ENCODE data around the gene BGN. TPM values are rescaled to one million over a fixed set of nuclear protein-coding genes. Genes with fewer than 3 reads are reported as not detected.

Gene BGN
- total and polyA plus RNA-seq, 2 donors from 2014 or later, result 164 to 288 TPM

DNA sequence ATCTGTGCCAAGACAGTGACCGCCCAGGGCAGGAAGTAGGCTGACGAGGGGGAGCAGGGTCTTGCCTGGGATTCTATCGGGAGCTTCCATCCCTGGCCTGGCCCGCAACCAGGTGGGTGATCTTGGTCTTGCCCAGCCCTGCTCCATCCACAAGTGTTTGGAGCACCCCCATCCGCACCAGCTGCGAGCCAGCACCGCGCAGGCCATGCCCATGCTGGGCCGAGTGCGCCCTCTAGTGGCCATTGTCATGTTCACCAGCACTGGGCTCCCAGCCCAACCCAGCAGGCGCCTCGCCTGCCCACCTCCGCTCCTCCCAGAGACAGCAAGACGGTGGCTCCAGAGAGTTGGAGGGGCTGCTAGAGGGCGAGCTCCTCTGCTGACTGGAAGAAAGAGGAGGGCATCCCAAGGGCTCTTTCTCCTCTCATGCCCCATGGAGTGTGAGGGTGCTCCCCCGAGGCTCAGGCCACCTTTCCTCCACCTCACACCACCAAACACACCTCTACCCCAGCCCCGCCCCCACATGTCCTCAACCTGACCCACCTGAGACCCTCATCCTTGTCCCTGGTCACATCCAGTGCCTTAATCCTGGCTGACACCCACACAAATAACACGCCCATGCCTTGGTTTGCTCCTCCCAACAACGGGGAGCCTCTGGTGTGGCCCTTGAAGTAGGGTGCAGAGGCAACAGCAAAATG is 12.9 kb downstream of the BGN start:
- intact Hi-C loops (cut with DNase I), result no loop called here
- DNase-seq (peak; percentile 78 to 92 (median 85)), FAIRE-seq (no peak)
- H3K4me3 ChIP-seq (ENCODE audit: low read length in 3 of 3), result no peak overlapping the region
- H3K27me3 ChIP-seq (ENCODE audit: control insufficient read depth, insufficient read depth, low read length), result no peaks in the 10 kb centered on the region
- no peaks in the 10 kb centered on the region for H3K36me3 ChIP-seq (ENCODE audit: control insufficient read depth in 2 of 3, insufficient read depth in 3 of 3, low read length in 3 of 3)
- no peaks in the 10 kb centered on the region for H3K9me3 ChIP-seq (ENCODE audit: control insufficient read depth in 2 of 3, insufficient read depth in 1 of 3, low read length in 3 of 3)
- TF ChIP-seq, protein P1, sequence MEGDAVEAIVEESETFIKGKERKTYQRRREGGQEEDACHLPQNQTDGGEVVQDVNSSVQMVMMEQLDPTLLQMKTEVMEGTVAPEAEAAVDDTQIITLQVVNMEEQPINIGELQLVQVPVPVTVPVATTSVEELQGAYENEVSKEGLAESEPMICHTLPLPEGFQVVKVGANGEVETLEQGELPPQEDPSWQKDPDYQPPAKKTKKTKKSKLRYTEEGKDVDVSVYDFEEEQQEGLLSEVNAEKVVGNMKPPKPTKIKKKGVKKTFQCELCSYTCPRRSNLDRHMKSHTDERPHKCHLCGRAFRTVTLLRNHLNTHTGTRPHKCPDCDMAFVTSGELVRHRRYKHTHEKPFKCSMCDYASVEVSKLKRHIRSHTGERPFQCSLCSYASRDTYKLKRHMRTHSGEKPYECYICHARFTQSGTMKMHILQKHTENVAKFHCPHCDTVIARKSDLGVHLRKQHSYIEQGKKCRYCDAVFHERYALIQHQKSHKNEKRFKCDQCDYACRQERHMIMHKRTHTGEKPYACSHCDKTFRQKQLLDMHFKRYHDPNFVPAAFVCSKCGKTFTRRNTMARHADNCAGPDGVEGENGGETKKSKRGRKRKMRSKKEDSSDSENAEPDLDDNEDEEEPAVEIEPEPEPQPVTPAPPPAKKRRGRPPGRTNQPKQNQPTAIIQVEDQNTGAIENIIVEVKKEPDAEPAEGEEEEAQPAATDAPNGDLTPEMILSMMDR (IDR thresholded peaks at IDR 0.05; ENCODE audit: borderline replicate concordance, extremely low read depth, insufficient read depth), result peak; percentile 76
- no peak overlapping the region for H3K27ac ChIP-seq (ENCODE audit: low read depth in 2 of 2, low read length in 2 of 2)
- H3K4me1 ChIP-seq (ENCODE audit: control insufficient read depth in 2 of 3, insufficient read depth in 2 of 3, low read depth in 1 of 3, low read length in 3 of 3), result no peaks in the 10 kb centered on the region
- H3K9ac ChIP-seq (ENCODE audit: low read length in 3 of 3), result no peak overlapping the region

DNA sequence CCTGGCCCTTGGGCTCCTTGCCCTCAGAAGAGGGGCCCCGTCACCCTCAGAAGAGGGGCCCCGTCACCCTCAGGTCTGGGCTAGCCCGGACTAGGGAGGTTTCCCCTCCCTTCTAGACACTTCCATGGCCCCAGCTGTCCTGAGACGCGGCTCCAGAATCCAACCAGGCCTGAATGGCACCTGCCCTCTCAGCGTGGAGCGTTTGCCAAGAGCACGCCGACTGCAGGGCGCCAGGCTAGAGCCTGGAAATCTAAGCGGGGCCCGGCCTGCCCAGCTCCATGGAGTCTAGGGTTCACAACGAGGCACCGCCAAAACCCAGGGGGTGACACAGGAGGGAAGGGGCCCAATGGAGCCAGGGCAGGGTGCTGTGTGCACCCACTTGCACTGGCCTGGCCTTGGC is 14.8 kb downstream of the BGN start:
- Histone ChIP-seq H3K4me3 (ENCODE audit: low read length in 3 of 3) (no peak overlapping the region), H3K27ac (ENCODE audit: low read depth in 2 of 2, low read length in 2 of 2) (no peak overlapping the region), H3K9ac (ENCODE audit: low read length in 3 of 3) (no peak overlapping the region), H3K36me3 (ENCODE audit: control insufficient read depth in 2 of 3, insufficient read depth in 3 of 3, low read length in 3 of 3) (no peaks in the 10 kb centered on the region), H3K4me1 (ENCODE audit: control insufficient read depth in 2 of 3, insufficient read depth in 2 of 3, low read depth in 1 of 3, low read length in 3 of 3) (no peaks in the 10 kb centered on the region), H3K9me3 (ENCODE audit: control insufficient read depth in 2 of 3, insufficient read depth in 1 of 3, low read length in 3 of 3) (no peaks in the 10 kb centered on the region), H3K27me3 (ENCODE audit: control insufficient read depth, insufficient read depth, low read length) (no peaks in the 10 kb centered on the region)
- no peak for DNase-seq
- FAIRE-seq, result no peak
- TF ChIP-seq, protein P1 (IDR thresholded peaks at IDR 0.05; ENCODE audit: borderline replicate concordance, extremely low read depth, insufficient read depth), result no peak
- intact Hi-C loops (cut with DNase I), result no loop called here

DNA sequence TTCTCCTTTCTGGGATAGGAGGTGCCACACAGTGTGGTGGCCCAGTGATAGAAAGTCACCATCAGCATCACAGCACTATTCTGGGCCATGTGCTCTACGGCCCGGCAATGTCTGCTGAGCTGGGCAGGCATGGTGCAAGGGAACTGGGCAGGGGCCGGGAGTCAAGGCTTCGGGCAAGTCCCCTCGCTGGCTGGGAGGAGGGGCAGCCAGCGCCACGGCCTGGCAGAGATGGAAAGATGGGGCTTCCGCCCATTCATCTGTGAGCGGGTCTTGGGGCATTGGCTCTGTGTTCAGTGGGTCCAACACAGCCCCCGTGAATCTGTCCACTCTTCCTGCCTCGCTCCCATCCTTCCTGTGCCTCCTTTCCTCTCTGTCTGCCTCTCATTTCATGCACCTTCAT is 15.6 kb downstream of the BGN start:
- FAIRE-seq (no peak), DNase-seq (no peak)
- no peaks in the 10 kb centered on the region for H3K9me3 ChIP-seq (ENCODE audit: control insufficient read depth in 2 of 3, insufficient read depth in 1 of 3, low read length in 3 of 3)
- intact Hi-C loops (cut with DNase I), result no loop called here
- no peaks in the 10 kb centered on the region for H3K36me3 ChIP-seq (ENCODE audit: control insufficient read depth in 2 of 3, insufficient read depth in 3 of 3, low read length in 3 of 3)
- no peaks in the 10 kb centered on the region for H3K27me3 ChIP-seq (ENCODE audit: control insufficient read depth, insufficient read depth, low read length)
- H3K4me3 ChIP-seq (ENCODE audit: low read length in 3 of 3), result no peak overlapping the region
- H3K4me1 ChIP-seq (ENCODE audit: control insufficient read depth in 2 of 3, insufficient read depth in 2 of 3, low read depth in 1 of 3, low read length in 3 of 3), result no peaks in the 10 kb centered on the region
- no peak overlapping the region for H3K9ac ChIP-seq (ENCODE audit: low read length in 3 of 3)
- no peak overlapping the region for H3K27ac ChIP-seq (ENCODE audit: low read depth in 2 of 2, low read length in 2 of 2)
- TF ChIP-seq, protein P1 (IDR thresholded peaks at IDR 0.05; ENCODE audit: borderline replicate concordance, extremely low read depth, insufficient read depth), result no peak

Measured in kidney (tissue), 14 donors.